Suprapubic skin (tissue), 4 donors: Measurements from ENCODE around the gene PINK1. TPM values are rescaled to one million over a fixed set of nuclear protein-coding genes. Genes with fewer than 3 reads are reported as not detected.

Experiments used
- DNase-seq, 2 donors: peaks; one replicate each; pipeline ENCODE4 v3.0.0-alpha.2; 2019; ENCODE audit warnings: low spot score in 2 of 2
- H3K27ac ChIP-seq: fragments of 200-600 bp; sonication (generic); one replicate; pipeline ENCODE4 v1.5.1; 2019
- H3K27me3 ChIP-seq: fragments of 200-600 bp; sonication (generic); one replicate; pipeline ENCODE4 v1.5.1; 2019
- H3K36me3 ChIP-seq: fragments of 200-600 bp; sonication (generic); one replicate; pipeline ENCODE4 v1.5.1; 2019
- H3K4me1 ChIP-seq: fragments of 200-600 bp; sonication (generic); one replicate; pipeline ENCODE4 v1.5.1; 2019
- H3K4me3 ChIP-seq: fragments of 200-600 bp; sonication (generic); one replicate; pipeline ENCODE4 v1.5.1; 2019; ENCODE audit warnings: mild to moderate bottlenecking
- H3K9me3 ChIP-seq: fragments of 200-600 bp; sonication (generic); one replicate; pipeline ENCODE4 v1.5.1; 2019
- CTCF ChIP-seq, 2 donors: fragments of 200-600 bp in 1 of 2; fragments of 450-650 bp in 1 of 2; sonication (generic) in 1 of 2; IDR thresholded peaks; one replicate each; pipeline ENCODE4 v1.5.1; 2016 to 2019; ENCODE audit warnings: antibody characterized with exemption in 2 of 2, mild to moderate bottlenecking in 1 of 2, moderate library complexity in 1 of 2
- EP300 ChIP-seq: sonication (generic); formaldehyde crosslinking; IDR thresholded peaks from one replicate; pipeline ENCODE4 v1.6.1; 2017; ENCODE audit warnings: antibody characterized with exemption
- POLR2A ChIP-seq, 2 donors: fragments of 450-650 bp; IDR thresholded peaks; one replicate each; pipeline ENCODE4 v1.6.1; 2017; ENCODE audit warnings: antibody characterized with exemption in 2 of 2, mild to moderate bottlenecking in 2 of 2, moderate library complexity in 2 of 2
- POLR2AphosphoS5 ChIP-seq, 3 donors: sonication (generic); formaldehyde crosslinking; IDR thresholded peaks; one replicate each; pipeline ENCODE4 v1.6.1; 2017; ENCODE audit warnings: antibody characterized with exemption in 3 of 3
- WGBS: methylation state at CpG from one replicate; pipeline ENCODE4 v1.1.5; 2018; 5-methylcytosine and 5-hydroxymethylcytosine counted together
- total RNA-seq, 4 donors: library from RNA; depleted of rRNA; stranded (reverse); fragments of >200 nt; gene quantifications; one replicate each; pipeline ENCODE4 v1.1.0, GENCODE V29; 2016

The PINK1 gene
- total RNA-seq: 100 to 1,000 TPM in 2 of 4 donors, 10 to 100 TPM in 2; 91.9 to 116 (median 98.0) TPM

DNA sequence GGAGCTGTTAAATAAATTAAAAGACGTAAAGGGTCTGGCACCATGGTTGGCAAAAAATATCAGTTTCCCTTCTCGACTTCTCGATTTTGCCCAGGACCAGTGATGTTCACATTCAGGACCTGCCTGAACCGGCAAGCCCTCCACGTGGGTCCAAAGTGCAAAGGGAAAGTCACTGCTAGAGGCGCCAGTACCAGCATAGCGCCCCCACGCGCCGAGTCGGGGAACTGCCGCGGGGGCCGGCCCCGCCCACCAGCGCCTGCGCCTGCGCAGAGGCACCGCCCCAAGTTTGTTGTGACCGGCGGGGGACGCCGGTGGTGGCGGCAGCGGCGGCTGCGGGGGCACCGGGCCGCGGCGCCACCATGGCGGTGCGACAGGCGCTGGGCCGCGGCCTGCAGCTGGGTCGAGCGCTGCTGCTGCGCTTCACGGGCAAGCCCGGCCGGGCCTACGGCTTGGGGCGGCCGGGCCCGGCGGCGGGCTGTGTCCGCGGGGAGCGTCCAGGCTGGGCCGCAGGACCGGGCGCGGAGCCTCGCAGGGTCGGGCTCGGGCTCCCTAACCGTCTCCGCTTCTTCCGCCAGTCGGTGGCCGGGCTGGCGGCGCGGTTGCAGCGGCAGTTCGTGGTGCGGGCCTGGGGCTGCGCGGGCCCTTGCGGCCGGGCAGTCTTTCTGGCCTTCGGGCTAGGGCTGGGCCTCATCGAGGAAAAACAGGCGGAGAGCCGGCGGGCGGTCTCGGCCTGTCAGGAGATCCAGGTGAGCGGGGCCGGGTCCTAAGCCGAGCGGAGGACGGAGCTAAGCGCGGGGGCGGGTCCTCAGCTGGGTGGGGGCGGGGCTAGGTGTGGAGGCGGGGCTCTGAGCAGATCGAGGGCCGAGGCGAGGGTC, at the start of gene PINK1:
Gene PINK1 (plus strand): TSS at position 269 of the 875 bp plus-strand sequence. CDS start 91 bp downstream, at position 360.
- peak; percentile 99 to 100 for TF ChIP-seq CTCF (IDR thresholded peaks at IDR 0.05)
- peak in 1 of 3 donors; percentile 15 for TF ChIP-seq POLR2AphosphoS5 (IDR thresholded peaks at IDR 0.05)
- no peak for TF ChIP-seq EP300
- TF ChIP-seq POLR2A (IDR thresholded peaks at IDR 0.05): peak; percentile 70 to 83
- Histone ChIP-seq H3K27me3 (no peaks in the 10 kb centered on the region), H3K4me1 (peaks cover 14% of the 10 kb centered on the region), H3K9me3 (no peaks in the 10 kb centered on the region), H3K27ac (peak within 1 kb of the TSS; percentile 95), H3K36me3 (peaks cover 13% of the 10 kb centered on the region), H3K4me3 (peak within 1 kb of the TSS; percentile 91)
- 8% methylated on average over 10 of the region's 93 CpGs for WGBS
- peak; percentile 85 to 88 for DNase-seq

DNA sequence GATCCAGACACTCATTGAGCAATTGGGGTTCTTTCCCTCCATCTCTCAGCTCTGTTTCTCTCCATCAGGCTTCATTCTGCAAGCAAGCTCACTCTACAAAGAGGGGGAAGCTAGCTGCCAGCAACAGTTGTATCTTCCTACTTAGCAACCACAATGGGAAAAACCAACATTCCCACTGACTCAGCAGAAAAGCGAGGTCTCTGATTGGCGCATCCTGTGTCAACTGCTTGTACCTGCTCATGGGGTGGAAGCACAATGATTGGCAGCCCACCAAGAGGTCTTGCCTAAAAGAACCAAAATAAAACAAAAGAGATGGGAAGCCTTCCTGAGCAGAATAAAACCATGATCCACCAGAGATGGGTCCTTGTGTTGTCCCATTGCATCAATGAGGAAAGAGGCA, 48.4 kb upstream of the PINK1 start:
- H3K27me3 ChIP-seq: peaks cover 20% of the 10 kb centered on the region
- WGBS: 69% methylated on average over 2 of the region's 2 CpGs
- no peak for TF ChIP-seq EP300
- TF ChIP-seq CTCF (IDR thresholded peaks at IDR 0.05): no peak
- TF ChIP-seq POLR2A (IDR thresholded peaks at IDR 0.05): no peak
- no peak for TF ChIP-seq POLR2AphosphoS5 (IDR thresholded peaks at IDR 0.05)
- no peaks in the 10 kb centered on the region for H3K36me3 ChIP-seq
- no peak overlapping the region for H3K27ac ChIP-seq
- H3K9me3 ChIP-seq: no peaks in the 10 kb centered on the region
- peaks cover 13% of the 10 kb centered on the region for H3K4me1 ChIP-seq
- DNase-seq: no peak
- H3K4me3 ChIP-seq: no peak overlapping the region

DNA sequence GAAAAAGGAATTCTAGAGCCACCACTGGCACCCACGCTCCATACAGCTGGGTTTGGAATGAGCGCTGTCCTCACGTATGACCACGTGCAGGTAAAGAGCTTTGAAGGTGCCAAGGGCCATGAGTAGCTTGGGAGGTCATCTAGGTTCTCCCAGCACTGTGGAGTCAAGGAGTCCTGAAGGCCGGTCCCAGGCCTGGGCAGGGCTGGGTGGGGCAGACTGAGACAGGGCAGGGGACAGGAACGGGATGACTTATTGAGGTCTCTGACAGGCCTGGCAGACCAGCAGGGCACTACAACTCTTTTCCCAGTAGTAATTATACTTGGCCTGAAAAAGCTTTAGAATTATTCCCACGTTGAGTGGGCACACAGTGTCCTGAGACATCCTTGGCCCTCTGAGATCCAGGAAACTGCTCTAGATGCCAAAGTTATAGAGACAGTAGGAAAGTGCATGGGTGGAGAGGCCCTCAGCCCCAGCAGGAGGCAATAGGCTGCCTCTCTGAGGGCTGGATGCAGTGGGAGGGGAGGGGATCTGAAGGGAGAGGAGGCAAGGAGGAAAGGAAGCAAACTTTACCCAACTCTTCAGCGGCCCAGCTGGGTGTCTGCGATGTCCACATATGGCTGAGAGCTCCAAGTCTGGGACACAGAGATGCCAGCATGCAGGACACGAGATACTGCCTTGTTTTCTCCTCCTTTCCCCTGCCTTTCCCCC, 46.2 kb upstream of the PINK1 start:
- 64% methylated on average over 10 of the region's 10 CpGs for WGBS
- Histone ChIP-seq H3K27ac (peak overlapping the region; percentile 59), H3K4me3 (no peak overlapping the region), H3K27me3 (peaks cover 36% of the 10 kb centered on the region), H3K9me3 (no peaks in the 10 kb centered on the region), H3K36me3 (no peaks in the 10 kb centered on the region), H3K4me1 (peaks cover 25% of the 10 kb centered on the region)
- DNase-seq: no peak
- TF ChIP-seq CTCF (IDR thresholded peaks at IDR 0.05) (no peak), POLR2AphosphoS5 (IDR thresholded peaks at IDR 0.05) (no peak), POLR2A (IDR thresholded peaks at IDR 0.05) (no peak), EP300 (no peak)

DNA sequence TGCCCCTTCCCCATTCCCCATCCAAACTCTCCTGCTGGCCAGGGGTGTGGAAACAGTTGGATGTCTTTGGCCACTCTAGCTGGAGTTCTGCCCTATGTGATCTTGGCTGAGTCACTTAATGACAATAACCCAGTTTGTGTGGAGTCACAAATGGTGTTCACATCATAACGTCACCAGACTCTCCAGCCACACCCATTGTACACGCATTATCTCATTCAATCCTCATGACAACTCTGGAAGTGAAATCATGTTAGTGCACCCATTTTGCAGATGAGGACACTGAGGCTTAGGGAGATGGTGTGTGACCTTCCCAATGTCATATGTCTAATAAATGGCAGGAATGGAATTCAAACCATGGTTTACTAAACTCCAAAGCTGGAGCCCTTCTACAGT, 45.6 kb upstream of the PINK1 start:
- 52% methylated on average over 2 of the region's 2 CpGs for WGBS
- Histone ChIP-seq H3K36me3 (no peaks in the 10 kb centered on the region), H3K4me1 (peaks cover 25% of the 10 kb centered on the region), H3K27ac (peak overlapping the region; percentile 59), H3K4me3 (no peak overlapping the region), H3K9me3 (no peaks in the 10 kb centered on the region), H3K27me3 (peaks cover 38% of the 10 kb centered on the region)
- TF ChIP-seq EP300 (no peak), POLR2AphosphoS5 (IDR thresholded peaks at IDR 0.05) (no peak), POLR2A (IDR thresholded peaks at IDR 0.05) (no peak), CTCF (IDR thresholded peaks at IDR 0.05) (no peak)
- no peak for DNase-seq
